Activated naive CD8-positive, alpha-beta T cell treated with anti-CD3 and anti-CD28 coated beads, Interleukin-2, amount 10 ng/mL, durations not matched to agents 7 days and 5 days (primary cell): ENCODE data around the gene BHMT. TPM values are rescaled to one million over a fixed set of nuclear protein-coding genes. Genes with fewer than 3 reads are reported as not detected.

ENCODE experiments used
- ATAC-seq: fragments of 150-1000 bp; cut with Tn5 transposase; one replicate; pipeline ENCODE4 v1.10.0; 2021; ENCODE audit warnings: low read depth, moderate library complexity
- POLR2A ChIA-PET: fragments of 350-600 bp; sonication (Branson Sonifier 250); formaldehyde crosslinking; loops from one replicate; lab custom pipeline; 2021; ENCODE audit warnings: antibody characterized with exemption; lab: Charles Lee
- DNase-seq: peaks from one replicate; pipeline ENCODE4 v3.0.0; 2021
- H3K27ac Mint-ChIP-seq: one replicate; pipeline ENCODE4 v1.8.0; 2022; ENCODE audit warnings: mild to moderate bottlenecking, mixed read lengths
- H3K27me3 Mint-ChIP-seq: one replicate; pipeline ENCODE4 v1.8.0; 2022; ENCODE audit warnings: mild to moderate bottlenecking, moderate library complexity, mixed read lengths
- H3K36me3 Mint-ChIP-seq: one replicate; pipeline ENCODE4 v1.8.0; 2021; ENCODE audit warnings: mild to moderate bottlenecking, mixed read lengths
- H3K4me1 Mint-ChIP-seq: one replicate; pipeline ENCODE4 v1.8.0; 2021; ENCODE audit warnings: mixed read lengths
- H3K4me3 Mint-ChIP-seq: one replicate; pipeline ENCODE4 v1.8.0; 2022; ENCODE audit warnings: mild to moderate bottlenecking, moderate library complexity, mixed read lengths
- H3K9me3 Mint-ChIP-seq: one replicate; pipeline ENCODE4 v1.8.0; 2021; ENCODE audit warnings: mixed read lengths
- total RNA-seq, 2 experiments: library from RNA; stranded (reverse); gene quantifications; one replicate each; pipeline ENCODE4 v1.2.3, GENCODE V29; 2021

BHMT gene
- total RNA-seq = not detected

- Mint-ChIP-seq H3K4me1 (peaks cover 9% of the 10 kb centered on the region), H3K4me3 (no peak within 1 kb of the TSS), H3K36me3 (no peaks in the 10 kb centered on the region), H3K9me3 (no peaks in the 10 kb centered on the region), H3K27ac (no peak within 1 kb of the TSS), H3K27me3 (peaks cover 75% of the 10 kb centered on the region)
- DNase-seq (no peak), ATAC-seq (no peak)
- POLR2A ChIA-PET = no interaction called here
Measured at GRCh38 chr5:79111387-79111959, at the start of gene BHMT. BHMT (plus strand) TSS chr5:79111809; CDS start chr5:79111886, 77 bp downstream.

GRCh38 chr5:79062436-79062835 is 49.2 kb upstream of the BHMT start:
- Mint-ChIP-seq H3K36me3 (no peaks in the 10 kb centered on the region), H3K4me3 (no peak overlapping the region), H3K27ac (no peak overlapping the region), H3K4me1 (no peaks in the 10 kb centered on the region), H3K27me3 (peaks cover 15% of the 10 kb centered on the region), H3K9me3 (peaks cover 1% of the 10 kb centered on the region)
- POLR2A ChIA-PET = no interaction called here
- DNase-seq = no peak
- no peak for ATAC-seq

- POLR2A ChIA-PET = no interaction called here
- DNase-seq (peak; percentile 31), ATAC-seq (peak; percentile 47)
- Mint-ChIP-seq H3K27ac (no peak within 1 kb of the TSS), H3K9me3 (peaks cover 10% of the 10 kb centered on the region), H3K36me3 (peaks cover 3% of the 10 kb centered on the region), H3K4me1 (peaks cover 4% of the 10 kb centered on the region), H3K27me3 (peaks cover 45% of the 10 kb centered on the region), H3K4me3 (no peak within 1 kb of the TSS)
Measured at GRCh38 chr5:79069488-79070349, 41.9 kb upstream of the BHMT start, which contains the start of the genes BHMT2 and DMGDH. BHMT2 (plus strand) TSS chr5:79069767; CDS start chr5:79069783, 16 bp downstream. DMGDH (minus strand) TSS chr5:79069674; CDS start chr5:79069620, 54 bp downstream.

- DNase-seq (no peak), ATAC-seq (no peak)
- Mint-ChIP-seq H3K27me3 (peaks cover 42% of the 10 kb centered on the region), H3K9me3 (peaks cover 11% of the 10 kb centered on the region), H3K4me3 (no peak overlapping the region), H3K27ac (no peak overlapping the region), H3K4me1 (peaks cover 6% of the 10 kb centered on the region), H3K36me3 (peaks cover 3% of the 10 kb centered on the region)
- POLR2A ChIA-PET = no interaction called here
Measured at GRCh38 chr5:79070350-79070667, 41.3 kb upstream of the BHMT start.

GRCh38 chr5:79074641-79075040 is 37.0 kb upstream of the BHMT start:
- ATAC-seq (no peak), DNase-seq (no peak)
- H3K9me3 Mint-ChIP-seq = peaks cover 10% of the 10 kb centered on the region
- peaks cover 11% of the 10 kb centered on the region for H3K4me1 Mint-ChIP-seq
- H3K4me3 Mint-ChIP-seq = no peak overlapping the region
- peaks cover 27% of the 10 kb centered on the region for H3K27me3 Mint-ChIP-seq
- POLR2A ChIA-PET = no interaction called here
- H3K36me3 Mint-ChIP-seq = peaks cover 3% of the 10 kb centered on the region
- H3K27ac Mint-ChIP-seq = no peak overlapping the region

- peaks cover 18% of the 10 kb centered on the region for H3K27me3 Mint-ChIP-seq
- peaks cover 3% of the 10 kb centered on the region for H3K36me3 Mint-ChIP-seq
- no peak for ATAC-seq
- POLR2A ChIA-PET = interaction anchor here (0.6 kb wide), 1 partner anchor 1143 kb away, joined by 5 read pairs; no protein-coding TSS in a partner anchor
- H3K4me1 Mint-ChIP-seq = peaks cover 11% of the 10 kb centered on the region
- no peak for DNase-seq
- H3K9me3 Mint-ChIP-seq = peaks cover 10% of the 10 kb centered on the region
- H3K27ac Mint-ChIP-seq = peak overlapping the region; percentile 13
- H3K4me3 Mint-ChIP-seq = no peak overlapping the region
Measured at GRCh38 chr5:79075646-79076426, 35.8 kb upstream of the BHMT start.

- H3K27ac Mint-ChIP-seq = no peak overlapping the region
- ATAC-seq = no peak
- DNase-seq = no peak
- H3K4me3 Mint-ChIP-seq = no peak overlapping the region
- H3K9me3 Mint-ChIP-seq = peaks cover 10% of the 10 kb centered on the region
- peaks cover 10% of the 10 kb centered on the region for H3K27me3 Mint-ChIP-seq
- POLR2A ChIA-PET = no interaction called here
- peaks cover 11% of the 10 kb centered on the region for H3K4me1 Mint-ChIP-seq
- peaks cover 3% of the 10 kb centered on the region for H3K36me3 Mint-ChIP-seq
Measured at GRCh38 chr5:79076819-79077218, 34.8 kb upstream of the BHMT start.

GRCh38 chr5:79077680-79078365 is 33.8 kb upstream of the BHMT start:
- POLR2A ChIA-PET = no interaction called here
- Mint-ChIP-seq H3K36me3 (no peaks in the 10 kb centered on the region), H3K9me3 (peaks cover 7% of the 10 kb centered on the region), H3K27me3 (peaks cover 10% of the 10 kb centered on the region), H3K4me1 (peaks cover 11% of the 10 kb centered on the region), H3K27ac (no peak overlapping the region), H3K4me3 (no peak overlapping the region)
- DNase-seq = no peak
- ATAC-seq = no peak

- no peaks in the 10 kb centered on the region for H3K9me3 Mint-ChIP-seq
- POLR2A ChIA-PET = no interaction called here
- no peaks in the 10 kb centered on the region for H3K36me3 Mint-ChIP-seq
- H3K4me3 Mint-ChIP-seq = no peak overlapping the region
- H3K27me3 Mint-ChIP-seq = peaks cover 12% of the 10 kb centered on the region
- peaks cover 3% of the 10 kb centered on the region for H3K4me1 Mint-ChIP-seq
- H3K27ac Mint-ChIP-seq = no peak overlapping the region
- DNase-seq = no peak
- no peak for ATAC-seq
Measured at GRCh38 chr5:79080804-79081203, 30.8 kb upstream of the BHMT start.

- peaks cover 16% of the 10 kb centered on the region for H3K27me3 Mint-ChIP-seq
- H3K9me3 Mint-ChIP-seq = no peaks in the 10 kb centered on the region
- peaks cover 5% of the 10 kb centered on the region for H3K4me1 Mint-ChIP-seq
- no peak overlapping the region for H3K4me3 Mint-ChIP-seq
- no peaks in the 10 kb centered on the region for H3K36me3 Mint-ChIP-seq
- DNase-seq = no peak
- H3K27ac Mint-ChIP-seq = no peak overlapping the region
- no peak for ATAC-seq
- POLR2A ChIA-PET = no interaction called here
Measured at GRCh38 chr5:79081779-79082178, 29.8 kb upstream of the BHMT start.

- H3K27me3 Mint-ChIP-seq = peaks cover 17% of the 10 kb centered on the region
- DNase-seq = no peak
- H3K27ac Mint-ChIP-seq = no peak overlapping the region
- ATAC-seq = no peak
- POLR2A ChIA-PET = no interaction called here
- H3K4me3 Mint-ChIP-seq = no peak overlapping the region
- no peaks in the 10 kb centered on the region for H3K9me3 Mint-ChIP-seq
- H3K4me1 Mint-ChIP-seq = peaks cover 1% of the 10 kb centered on the region
- H3K36me3 Mint-ChIP-seq = no peaks in the 10 kb centered on the region
Measured at GRCh38 chr5:79086116-79086515, 25.5 kb upstream of the BHMT start.

- peaks cover 14% of the 10 kb centered on the region for H3K27me3 Mint-ChIP-seq
- no peaks in the 10 kb centered on the region for H3K36me3 Mint-ChIP-seq
- no peaks in the 10 kb centered on the region for H3K9me3 Mint-ChIP-seq
- no peak for DNase-seq
- no peak overlapping the region for H3K27ac Mint-ChIP-seq
- POLR2A ChIA-PET = no interaction called here
- H3K4me1 Mint-ChIP-seq = peaks cover 1% of the 10 kb centered on the region
- ATAC-seq = no peak
- no peak overlapping the region for H3K4me3 Mint-ChIP-seq
Measured at GRCh38 chr5:79088507-79088906, 23.1 kb upstream of the BHMT start.

- Mint-ChIP-seq H3K4me1 (peaks cover 1% of the 10 kb centered on the region), H3K4me3 (no peak overlapping the region), H3K9me3 (no peaks in the 10 kb centered on the region), H3K36me3 (no peaks in the 10 kb centered on the region), H3K27ac (no peak overlapping the region), H3K27me3 (peaks cover 18% of the 10 kb centered on the region)
- POLR2A ChIA-PET = no interaction called here
- no peak for DNase-seq
- no peak for ATAC-seq
Measured at GRCh38 chr5:79091064-79091463, 20.5 kb upstream of the BHMT start.
